HG03196 (cell line): ENCODE measurements around the gene CYTH1.

ENCODE experiments used
- ATAC-seq: cut with Tn5 transposase; IDR thresholded peaks from one replicate; pipeline ENCODE4 v1.9.1; 2021; ENCODE audit not compliant: unreplicated experiment

Gene CYTH1

GRCh38 chr17:78655251-78655940, 126.7 kb downstream of the CYTH1 start:
- no peak for ATAC-seq

- ATAC-seq = no peak
These were observed 127.7 kb downstream of the CYTH1 start for GRCh38 chr17:78654325-78654724.

- ATAC-seq = no peak
These were observed 128.7 kb downstream of the CYTH1 start for GRCh38 chr17:78653382-78653781.

- ATAC-seq = no peak
These were observed 129.2 kb downstream of the CYTH1 start for GRCh38 chr17:78652913-78653312.

GRCh38 chr17:78652024-78652423, 130.0 kb downstream of the CYTH1 start:
- no peak for ATAC-seq

- ATAC-seq = no peak
These were observed 130.5 kb downstream of the CYTH1 start for GRCh38 chr17:78651554-78651953.

GRCh38 chr17:78650093-78650715, 131.9 kb downstream of the CYTH1 start:
- no peak for ATAC-seq

GRCh38 chr17:78648293-78648692, 133.8 kb downstream of the CYTH1 start:
- ATAC-seq = no peak

GRCh38 chr17:78647032-78647431, 135.0 kb downstream of the CYTH1 start:
- ATAC-seq = no peak

- peak; percentile 61 for ATAC-seq
These were observed 136.4 kb downstream of the CYTH1 start for GRCh38 chr17:78645421-78646295.

GRCh38 chr17:78644931-78645351, 137.1 kb downstream of the CYTH1 start:
- no peak for ATAC-seq

- ATAC-seq = no peak
These were observed 137.8 kb downstream of the CYTH1 start for GRCh38 chr17:78644224-78644623.

- no peak for ATAC-seq
These were observed 138.7 kb downstream of the CYTH1 start for GRCh38 chr17:78643326-78643725.

- no peak for ATAC-seq
These were observed 139.4 kb downstream of the CYTH1 start for GRCh38 chr17:78642707-78643106.

- ATAC-seq = no peak
These were observed 140.4 kb downstream of the CYTH1 start for GRCh38 chr17:78641666-78642065.

GRCh38 chr17:78641243-78641642, 140.8 kb downstream of the CYTH1 start:
- ATAC-seq = no peak

GRCh38 chr17:78640700-78641099, 141.4 kb downstream of the CYTH1 start:
- no peak for ATAC-seq

GRCh38 chr17:78637643-78638420, 144.2 kb downstream of the CYTH1 start:
- no peak for ATAC-seq

GRCh38 chr17:78637146-78637545, 144.9 kb downstream of the CYTH1 start:
- no peak for ATAC-seq

- ATAC-seq = no peak
These were observed 147.9 kb downstream of the CYTH1 start for GRCh38 chr17:78634154-78634553.

GRCh38 chr17:78629436-78629995, 152.6 kb downstream of the CYTH1 start:
- ATAC-seq = no peak
